WTC11 (cell line): ENCODE measurements around the gene PPP1R12B. TPM values are rescaled to one million over a fixed set of nuclear protein-coding genes. Genes with fewer than 3 reads are reported as not detected.

Experiments used
- ATAC-seq: fragments of 200-7000 bp; cut with Tn5 transposase; 2 replicates; pipeline ENCODE4 v1.10.0; 2021; ENCODE audit warnings: mild to moderate bottlenecking, moderate library complexity
- CTCF ChIA-PET: fragments of 300-600 bp; sonication (Branson Sonifier 250); formaldehyde crosslinking; loops from one replicate; lab custom pipeline; 2021; ENCODE audit warnings: antibody characterized with exemption; lab: Charles Lee
- POLR2A ChIA-PET: fragments of 350-600 bp; sonication (Branson Sonifier 250); formaldehyde crosslinking; loops from one replicate; lab custom pipeline; 2021; ENCODE audit warnings: antibody characterized with exemption; lab: Charles Lee
- DNase-seq: peaks from one replicate; pipeline ENCODE4 v3.0.0; 2021; ENCODE audit warnings: low spot score
- H3K27ac Mint-ChIP-seq: 2 replicates; pipeline ENCODE4 v1.8.0; 2021; ENCODE audit warnings: mixed read lengths
- H3K27me3 Mint-ChIP-seq: 2 replicates; pipeline ENCODE4 v1.8.0; 2021; ENCODE audit warnings: low read depth, mild to moderate bottlenecking, moderate library complexity, mixed read lengths
- H3K36me3 Mint-ChIP-seq: 2 replicates; pipeline ENCODE4 v1.8.0; 2021; ENCODE audit warnings: mixed read lengths
- H3K4me1 Mint-ChIP-seq: 2 replicates; pipeline ENCODE4 v1.8.0; 2022; ENCODE audit warnings: mixed read lengths
- H3K4me3 Mint-ChIP-seq: 2 replicates; pipeline ENCODE4 v1.8.0; 2021; ENCODE audit warnings: mild to moderate bottlenecking, moderate library complexity, mixed read lengths
- H3K9me3 Mint-ChIP-seq: 2 replicates; pipeline ENCODE4 v1.8.0; 2021; ENCODE audit warnings: mixed read lengths
- ELF4 ChIP-seq: sonication (generic); formaldehyde crosslinking; IDR thresholded peaks from 2 replicates; pipeline ENCODE4 v1.8.1; 2022; ENCODE audit warnings: low read depth, mild to moderate bottlenecking, moderate library complexity, missing genetic modification reagents
- ETV6 ChIP-seq: sonication (generic); formaldehyde crosslinking; IDR thresholded peaks from 2 replicates; pipeline ENCODE4 v1.8.1; 2022; ENCODE audit warnings: mild to moderate bottlenecking, missing genetic modification reagents
- FOXK1 ChIP-seq: sonication (generic); formaldehyde crosslinking; IDR thresholded peaks from 2 replicates; pipeline ENCODE4 v1.8.0; 2022; ENCODE audit warnings: mild to moderate bottlenecking, moderate library complexity, missing genetic modification reagents
- HMGA2 ChIP-seq: fragments of 250-450 bp; sonication (Bioruptor Pico); IDR thresholded peaks from 2 replicates; pipeline ENCODE4 v1.4.0; 2021; ENCODE audit warnings: mild to moderate bottlenecking, moderate library complexity
- JUN ChIP-seq: sonication (generic); formaldehyde crosslinking; IDR thresholded peaks from 2 replicates; pipeline ENCODE4 v1.8.0; 2023; ENCODE audit warnings: mild to moderate bottlenecking, missing genetic modification reagents
- NR3C1 ChIP-seq: sonication (generic); formaldehyde crosslinking; conservative IDR thresholded peaks from 2 replicates; pipeline ENCODE4 v1.8.1; 2023; ENCODE audit warnings: low read depth, mild to moderate bottlenecking, missing genetic modification reagents
- PRRX2 ChIP-seq: fragments of 250-450 bp; sonication (Bioruptor Pico); IDR thresholded peaks from 2 replicates; pipeline ENCODE4 v1.8.0; 2021; ENCODE audit warnings: mild to moderate bottlenecking
- SOX15 ChIP-seq: fragments of 250-450 bp; sonication (Bioruptor Pico); IDR thresholded peaks from 2 replicates; pipeline ENCODE4 v1.9.0; 2021; ENCODE audit warnings: mild to moderate bottlenecking
- TCF7 ChIP-seq: sonication (generic); formaldehyde crosslinking; IDR thresholded peaks from 2 replicates; pipeline ENCODE4 v1.8.0; 2022; ENCODE audit warnings: mild to moderate bottlenecking, low read depth, missing genetic modification reagents, moderate library complexity
- TEAD1 ChIP-seq: sonication (generic); formaldehyde crosslinking; IDR thresholded peaks from 2 replicates; pipeline ENCODE4 v1.8.0; 2022; ENCODE audit warnings: mild to moderate bottlenecking, missing genetic modification reagents
- ZNF263 ChIP-seq: sonication (generic); formaldehyde crosslinking; IDR thresholded peaks from 2 replicates; pipeline ENCODE4 v1.8.1; 2022; ENCODE audit warnings: low read depth, mild to moderate bottlenecking, moderate library complexity, missing genetic modification reagents
- ZNF396 ChIP-seq: fragments of 250-450 bp; sonication (Bioruptor Pico); IDR thresholded peaks from 2 replicates; pipeline ENCODE4 v1.8.0; 2021; ENCODE audit warnings: mild to moderate bottlenecking, moderate library complexity, borderline replicate concordance
- ZNF671 ChIP-seq: fragments of 250-450 bp; sonication (Bioruptor Pico); IDR thresholded peaks from 2 replicates; pipeline ENCODE4 v1.8.0; 2021; ENCODE audit warnings: mild to moderate bottlenecking
- total RNA-seq: library from RNA; stranded (reverse); gene quantifications from 3 replicates; pipeline ENCODE4 v1.2.3, GENCODE V29; 2021
- TF ChIP-seq, protein P1 (sequence below): fragments of 250-450 bp; sonication (Bioruptor Pico); IDR thresholded peaks from 2 replicates; pipeline ENCODE4 v1.9.0; 2021; ENCODE audit warnings: mild to moderate bottlenecking, borderline replicate concordance
- TF ChIP-seq, protein P2 (sequence below): sonication (generic); formaldehyde crosslinking; IDR thresholded peaks from 2 replicates; pipeline ENCODE4 v1.8.1; 2023; ENCODE audit warnings: mild to moderate bottlenecking, missing genetic modification reagents, borderline replicate concordance
- TF ChIP-seq, protein P3 (sequence below): sonication (generic); formaldehyde crosslinking; IDR thresholded peaks from 2 replicates; pipeline ENCODE4 v1.8.0; 2022; ENCODE audit warnings: mild to moderate bottlenecking, missing genetic modification reagents
- TF ChIP-seq, protein P4 (sequence below): sonication (generic); formaldehyde crosslinking; IDR thresholded peaks from 2 replicates; pipeline ENCODE4 v1.8.0; 2022; ENCODE audit warnings: mild to moderate bottlenecking, missing genetic modification reagents
- TF ChIP-seq, protein P5 (sequence below): fragments of 200-600 bp; IDR thresholded peaks from 2 replicates; pipeline ENCODE4 v1.8.0; 2022; ENCODE audit warnings: antibody characterized with exemption
- TF ChIP-seq, protein P6 (sequence below): fragments of 250-450 bp; sonication (Bioruptor Pico); conservative IDR thresholded peaks from 2 replicates; pipeline ENCODE4 v1.9.0; 2021; ENCODE audit warnings: mild to moderate bottlenecking

Gene PPP1R12B
- total RNA-seq, 1 experiment from 2014 or later: 19.2 TPM

DNA sequence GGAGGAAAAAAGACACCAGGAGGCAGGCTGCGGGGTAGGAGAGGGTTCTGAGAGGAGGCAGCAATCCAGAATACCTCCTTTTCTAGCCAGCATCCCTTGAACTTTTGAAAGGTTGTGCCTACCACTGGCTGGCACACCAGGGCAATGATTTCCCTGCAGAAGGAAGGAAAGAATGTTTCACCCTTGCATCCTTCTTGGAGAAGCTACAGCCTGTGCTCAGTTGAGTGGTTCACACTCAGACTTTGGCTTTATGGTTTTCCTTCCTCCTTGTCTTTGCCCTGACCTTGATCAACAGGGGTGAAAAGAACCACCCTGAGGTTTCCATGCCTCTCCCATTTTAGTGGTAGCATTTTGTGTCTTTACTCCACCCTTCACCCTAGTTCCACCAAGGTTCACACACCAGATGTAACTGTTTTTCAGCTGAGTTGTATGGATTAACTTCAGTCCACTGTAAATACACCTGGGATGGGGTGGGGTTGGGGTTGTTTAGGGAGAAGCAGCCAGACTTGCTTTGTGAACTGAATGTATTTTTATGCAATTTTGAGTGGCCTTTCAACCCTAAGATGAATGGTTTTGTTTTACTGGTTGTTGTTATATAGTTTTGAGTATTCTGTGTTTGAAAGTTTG is 239.5 kb downstream of the PPP1R12B start:
- H3K27ac Mint-ChIP-seq: 0 out of 2 replicates have a peak overlapping the region, but pooled peaks have one; percentile 48
- DNase-seq: no peak
- no peaks in the 10 kb centered on the region; the same call in 1 of the 2 replicates for H3K27me3 Mint-ChIP-seq
- H3K9me3 Mint-ChIP-seq: no peaks in the 10 kb centered on the region
- no peaks in the 10 kb centered on the region for H3K4me1 Mint-ChIP-seq
- ChIA-PET POLR2A (no interaction called here), CTCF (interaction anchor here (1.0 to 3.4 kb wide), 4 partner anchors 12 to 132 kb away, joined by 3 to 16 read pairs (median 4); partner anchors contain the start of gene SYT2)
- ATAC-seq: no peak
- H3K4me3 Mint-ChIP-seq: no peak overlapping the region
- no peaks in the 10 kb centered on the region for H3K36me3 Mint-ChIP-seq
- TF ChIP-seq, protein P1, sequence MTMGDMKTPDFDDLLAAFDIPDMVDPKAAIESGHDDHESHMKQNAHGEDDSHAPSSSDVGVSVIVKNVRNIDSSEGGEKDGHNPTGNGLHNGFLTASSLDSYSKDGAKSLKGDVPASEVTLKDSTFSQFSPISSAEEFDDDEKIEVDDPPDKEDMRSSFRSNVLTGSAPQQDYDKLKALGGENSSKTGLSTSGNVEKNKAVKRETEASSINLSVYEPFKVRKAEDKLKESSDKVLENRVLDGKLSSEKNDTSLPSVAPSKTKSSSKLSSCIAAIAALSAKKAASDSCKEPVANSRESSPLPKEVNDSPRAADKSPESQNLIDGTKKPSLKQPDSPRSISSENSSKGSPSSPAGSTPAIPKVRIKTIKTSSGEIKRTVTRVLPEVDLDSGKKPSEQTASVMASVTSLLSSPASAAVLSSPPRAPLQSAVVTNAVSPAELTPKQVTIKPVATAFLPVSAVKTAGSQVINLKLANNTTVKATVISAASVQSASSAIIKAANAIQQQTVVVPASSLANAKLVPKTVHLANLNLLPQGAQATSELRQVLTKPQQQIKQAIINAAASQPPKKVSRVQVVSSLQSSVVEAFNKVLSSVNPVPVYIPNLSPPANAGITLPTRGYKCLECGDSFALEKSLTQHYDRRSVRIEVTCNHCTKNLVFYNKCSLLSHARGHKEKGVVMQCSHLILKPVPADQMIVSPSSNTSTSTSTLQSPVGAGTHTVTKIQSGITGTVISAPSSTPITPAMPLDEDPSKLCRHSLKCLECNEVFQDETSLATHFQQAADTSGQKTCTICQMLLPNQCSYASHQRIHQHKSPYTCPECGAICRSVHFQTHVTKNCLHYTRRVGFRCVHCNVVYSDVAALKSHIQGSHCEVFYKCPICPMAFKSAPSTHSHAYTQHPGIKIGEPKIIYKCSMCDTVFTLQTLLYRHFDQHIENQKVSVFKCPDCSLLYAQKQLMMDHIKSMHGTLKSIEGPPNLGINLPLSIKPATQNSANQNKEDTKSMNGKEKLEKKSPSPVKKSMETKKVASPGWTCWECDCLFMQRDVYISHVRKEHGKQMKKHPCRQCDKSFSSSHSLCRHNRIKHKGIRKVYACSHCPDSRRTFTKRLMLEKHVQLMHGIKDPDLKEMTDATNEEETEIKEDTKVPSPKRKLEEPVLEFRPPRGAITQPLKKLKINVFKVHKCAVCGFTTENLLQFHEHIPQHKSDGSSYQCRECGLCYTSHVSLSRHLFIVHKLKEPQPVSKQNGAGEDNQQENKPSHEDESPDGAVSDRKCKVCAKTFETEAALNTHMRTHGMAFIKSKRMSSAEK (CRISPR knock-in tag): no peak
- no peak for TF ChIP-seq ELF4 (CRISPR knock-in tag)
- TF ChIP-seq, protein P2, sequence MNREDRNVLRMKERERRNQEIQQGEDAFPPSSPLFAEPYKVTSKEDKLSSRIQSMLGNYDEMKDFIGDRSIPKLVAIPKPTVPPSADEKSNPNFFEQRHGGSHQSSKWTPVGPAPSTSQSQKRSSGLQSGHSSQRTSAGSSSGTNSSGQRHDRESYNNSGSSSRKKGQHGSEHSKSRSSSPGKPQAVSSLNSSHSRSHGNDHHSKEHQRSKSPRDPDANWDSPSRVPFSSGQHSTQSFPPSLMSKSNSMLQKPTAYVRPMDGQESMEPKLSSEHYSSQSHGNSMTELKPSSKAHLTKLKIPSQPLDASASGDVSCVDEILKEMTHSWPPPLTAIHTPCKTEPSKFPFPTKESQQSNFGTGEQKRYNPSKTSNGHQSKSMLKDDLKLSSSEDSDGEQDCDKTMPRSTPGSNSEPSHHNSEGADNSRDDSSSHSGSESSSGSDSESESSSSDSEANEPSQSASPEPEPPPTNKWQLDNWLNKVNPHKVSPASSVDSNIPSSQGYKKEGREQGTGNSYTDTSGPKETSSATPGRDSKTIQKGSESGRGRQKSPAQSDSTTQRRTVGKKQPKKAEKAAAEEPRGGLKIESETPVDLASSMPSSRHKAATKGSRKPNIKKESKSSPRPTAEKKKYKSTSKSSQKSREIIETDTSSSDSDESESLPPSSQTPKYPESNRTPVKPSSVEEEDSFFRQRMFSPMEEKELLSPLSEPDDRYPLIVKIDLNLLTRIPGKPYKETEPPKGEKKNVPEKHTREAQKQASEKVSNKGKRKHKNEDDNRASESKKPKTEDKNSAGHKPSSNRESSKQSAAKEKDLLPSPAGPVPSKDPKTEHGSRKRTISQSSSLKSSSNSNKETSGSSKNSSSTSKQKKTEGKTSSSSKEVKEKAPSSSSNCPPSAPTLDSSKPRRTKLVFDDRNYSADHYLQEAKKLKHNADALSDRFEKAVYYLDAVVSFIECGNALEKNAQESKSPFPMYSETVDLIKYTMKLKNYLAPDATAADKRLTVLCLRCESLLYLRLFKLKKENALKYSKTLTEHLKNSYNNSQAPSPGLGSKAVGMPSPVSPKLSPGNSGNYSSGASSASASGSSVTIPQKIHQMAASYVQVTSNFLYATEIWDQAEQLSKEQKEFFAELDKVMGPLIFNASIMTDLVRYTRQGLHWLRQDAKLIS (CRISPR knock-in tag): no peak
- no peak for TF ChIP-seq ZNF396 (CRISPR knock-in tag)
- TF ChIP-seq FOXK1 (CRISPR knock-in tag): no peak
- no peak for TF ChIP-seq ETV6 (CRISPR knock-in tag)
- no peak for TF ChIP-seq ZNF263
- TF ChIP-seq, protein P3, sequence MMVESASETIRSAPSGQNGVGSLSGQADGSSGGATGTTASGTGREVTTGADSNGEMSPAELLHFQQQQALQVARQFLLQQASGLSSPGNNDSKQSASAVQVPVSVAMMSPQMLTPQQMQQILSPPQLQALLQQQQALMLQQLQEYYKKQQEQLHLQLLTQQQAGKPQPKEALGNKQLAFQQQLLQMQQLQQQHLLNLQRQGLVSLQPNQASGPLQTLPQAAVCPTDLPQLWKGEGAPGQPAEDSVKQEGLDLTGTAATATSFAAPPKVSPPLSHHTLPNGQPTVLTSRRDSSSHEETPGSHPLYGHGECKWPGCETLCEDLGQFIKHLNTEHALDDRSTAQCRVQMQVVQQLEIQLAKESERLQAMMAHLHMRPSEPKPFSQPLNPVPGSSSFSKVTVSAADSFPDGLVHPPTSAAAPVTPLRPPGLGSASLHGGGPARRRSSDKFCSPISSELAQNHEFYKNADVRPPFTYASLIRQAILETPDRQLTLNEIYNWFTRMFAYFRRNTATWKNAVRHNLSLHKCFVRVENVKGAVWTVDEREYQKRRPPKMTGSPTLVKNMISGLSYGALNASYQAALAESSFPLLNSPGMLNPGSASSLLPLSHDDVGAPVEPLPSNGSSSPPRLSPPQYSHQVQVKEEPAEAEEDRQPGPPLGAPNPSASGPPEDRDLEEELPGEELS (CRISPR knock-in tag): no peak
- no peak for TF ChIP-seq NR3C1 (CRISPR knock-in tag)
- TF ChIP-seq JUN (CRISPR knock-in tag): no peak
- TF ChIP-seq TEAD1 (CRISPR knock-in tag): no peak

DNA sequence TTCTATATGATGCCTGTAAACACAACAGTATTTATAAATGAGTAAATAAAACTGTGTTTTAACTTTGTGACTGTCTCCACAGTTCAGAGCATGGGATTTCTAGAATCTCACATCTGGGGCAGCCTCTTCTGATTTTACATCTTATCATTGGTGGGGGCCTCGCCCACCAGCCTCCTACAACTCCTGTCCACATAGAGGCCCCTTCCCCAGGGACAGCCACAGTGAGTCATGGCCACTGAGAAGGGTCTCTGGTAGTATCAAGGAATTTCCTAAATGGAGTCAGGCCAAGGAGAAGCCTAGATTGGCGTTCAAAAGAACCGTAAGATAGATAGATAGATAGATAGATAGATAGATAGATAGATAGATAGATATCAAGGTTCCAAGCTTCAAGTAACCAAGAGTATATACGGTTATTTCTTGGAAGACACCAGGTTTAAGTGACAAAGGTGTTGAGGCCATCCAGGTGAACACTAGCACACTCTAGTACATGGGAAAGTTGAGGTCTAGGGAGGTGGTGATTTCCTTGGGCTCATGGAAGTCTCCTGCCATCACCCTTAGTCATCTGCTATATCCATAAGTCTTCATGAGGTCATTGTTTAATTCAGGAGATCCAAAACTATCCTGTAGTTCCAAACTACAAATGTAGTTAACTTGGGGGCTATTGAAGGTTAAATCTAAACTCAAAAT is 240.1 kb downstream of the PPP1R12B start:
- Mint-ChIP-seq H3K4me3 (no peak overlapping the region), H3K9me3 (no peaks in the 10 kb centered on the region), H3K27me3 (no peaks in the 10 kb centered on the region; the same call in 1 of the 2 replicates), H3K27ac (no peak overlapping the region), H3K4me1 (no peaks in the 10 kb centered on the region), H3K36me3 (no peaks in the 10 kb centered on the region)
- ChIA-PET CTCF (interaction anchor here (0.6 kb wide), 1 partner anchor 33 kb away, joined by 3 read pairs; no protein-coding TSS in a partner anchor), POLR2A (no interaction called here)
- DNase-seq (no peak), ATAC-seq (no peak)
- TF ChIP-seq ZNF671 (CRISPR knock-in tag): no peak
- TF ChIP-seq, protein P4, sequence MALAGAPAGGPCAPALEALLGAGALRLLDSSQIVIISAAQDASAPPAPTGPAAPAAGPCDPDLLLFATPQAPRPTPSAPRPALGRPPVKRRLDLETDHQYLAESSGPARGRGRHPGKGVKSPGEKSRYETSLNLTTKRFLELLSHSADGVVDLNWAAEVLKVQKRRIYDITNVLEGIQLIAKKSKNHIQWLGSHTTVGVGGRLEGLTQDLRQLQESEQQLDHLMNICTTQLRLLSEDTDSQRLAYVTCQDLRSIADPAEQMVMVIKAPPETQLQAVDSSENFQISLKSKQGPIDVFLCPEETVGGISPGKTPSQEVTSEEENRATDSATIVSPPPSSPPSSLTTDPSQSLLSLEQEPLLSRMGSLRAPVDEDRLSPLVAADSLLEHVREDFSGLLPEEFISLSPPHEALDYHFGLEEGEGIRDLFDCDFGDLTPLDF (CRISPR knock-in tag): no peak
- TF ChIP-seq, protein P5, sequence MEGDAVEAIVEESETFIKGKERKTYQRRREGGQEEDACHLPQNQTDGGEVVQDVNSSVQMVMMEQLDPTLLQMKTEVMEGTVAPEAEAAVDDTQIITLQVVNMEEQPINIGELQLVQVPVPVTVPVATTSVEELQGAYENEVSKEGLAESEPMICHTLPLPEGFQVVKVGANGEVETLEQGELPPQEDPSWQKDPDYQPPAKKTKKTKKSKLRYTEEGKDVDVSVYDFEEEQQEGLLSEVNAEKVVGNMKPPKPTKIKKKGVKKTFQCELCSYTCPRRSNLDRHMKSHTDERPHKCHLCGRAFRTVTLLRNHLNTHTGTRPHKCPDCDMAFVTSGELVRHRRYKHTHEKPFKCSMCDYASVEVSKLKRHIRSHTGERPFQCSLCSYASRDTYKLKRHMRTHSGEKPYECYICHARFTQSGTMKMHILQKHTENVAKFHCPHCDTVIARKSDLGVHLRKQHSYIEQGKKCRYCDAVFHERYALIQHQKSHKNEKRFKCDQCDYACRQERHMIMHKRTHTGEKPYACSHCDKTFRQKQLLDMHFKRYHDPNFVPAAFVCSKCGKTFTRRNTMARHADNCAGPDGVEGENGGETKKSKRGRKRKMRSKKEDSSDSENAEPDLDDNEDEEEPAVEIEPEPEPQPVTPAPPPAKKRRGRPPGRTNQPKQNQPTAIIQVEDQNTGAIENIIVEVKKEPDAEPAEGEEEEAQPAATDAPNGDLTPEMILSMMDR: no peak
- TF ChIP-seq, protein P6, sequence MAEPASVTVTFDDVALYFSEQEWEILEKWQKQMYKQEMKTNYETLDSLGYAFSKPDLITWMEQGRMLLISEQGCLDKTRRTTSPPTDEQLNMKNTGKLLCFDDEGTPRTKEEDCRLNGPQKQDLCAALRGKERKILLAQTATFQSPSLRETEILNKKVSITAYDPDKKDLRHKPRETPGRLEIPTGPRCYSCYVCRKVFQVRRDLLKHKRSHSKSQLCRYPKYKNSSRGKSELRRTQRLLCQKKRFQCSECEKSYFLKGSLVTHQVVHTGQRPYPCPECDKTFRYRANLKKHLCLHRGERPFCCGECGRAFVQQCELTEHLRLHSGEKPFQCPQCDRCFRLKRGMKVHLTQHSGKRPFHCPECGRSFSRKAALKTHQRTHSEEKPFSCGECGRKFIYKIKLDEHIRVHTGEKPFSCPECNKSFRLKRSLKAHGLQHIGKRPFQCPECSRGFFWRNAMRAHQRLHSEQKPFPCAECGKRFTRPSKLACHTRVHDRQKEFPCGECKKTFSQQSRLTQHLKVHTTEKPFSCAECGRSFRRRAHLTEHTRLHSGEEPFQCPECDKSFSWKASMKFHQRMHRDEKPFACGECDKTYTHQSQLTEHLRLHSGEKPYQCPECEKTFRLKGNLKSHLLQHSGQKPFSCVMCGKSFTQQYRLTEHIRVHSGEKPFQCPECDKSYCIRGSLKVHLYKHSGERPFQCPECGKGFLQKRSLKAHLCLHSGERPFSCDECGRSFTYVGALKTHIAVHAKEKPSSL (CRISPR knock-in tag): no peak
- TF ChIP-seq SOX15: no peak
- no peak for TF ChIP-seq PRRX2 (CRISPR knock-in tag)
- no peak for TF ChIP-seq TCF7 (CRISPR knock-in tag)
- no peak for TF ChIP-seq HMGA2 (CRISPR knock-in tag)
